Measurements from ENCODE around the gene SH2B3.

Gene SH2B3

GRCh38 chr12:111453071-111453989 lies 47.6 kb downstream of the SH2B3 start:
- no peak overlapping the region for H3K4me3 ChIP-seq (ENCODE audit: low read depth, low read length)
- in situ Hi-C loops (cut with HindIII; ENCODE audit: low pct_ligation_motif_present, low sequenced_read_pairs): no loop called here

GRCh38 chr12:111454311-111454710 lies 48.6 kb downstream of the SH2B3 start:
- H3K27ac ChIP-seq: no peak overlapping the region
- H3K36me3 ChIP-seq (replicated peaks): peaks cover 66% of the 10 kb centered on the region
- DNase-seq: no peak
- H3K4me3 ChIP-seq (ENCODE audit: low read depth, low read length): no peak overlapping the region
- in situ Hi-C loops (cut with HindIII; ENCODE audit: low pct_ligation_motif_present, low sequenced_read_pairs): no loop called here
- H3K27me3 ChIP-seq (replicated peaks): no peaks in the 10 kb centered on the region
- TF ChIP-seq, protein P1, sequence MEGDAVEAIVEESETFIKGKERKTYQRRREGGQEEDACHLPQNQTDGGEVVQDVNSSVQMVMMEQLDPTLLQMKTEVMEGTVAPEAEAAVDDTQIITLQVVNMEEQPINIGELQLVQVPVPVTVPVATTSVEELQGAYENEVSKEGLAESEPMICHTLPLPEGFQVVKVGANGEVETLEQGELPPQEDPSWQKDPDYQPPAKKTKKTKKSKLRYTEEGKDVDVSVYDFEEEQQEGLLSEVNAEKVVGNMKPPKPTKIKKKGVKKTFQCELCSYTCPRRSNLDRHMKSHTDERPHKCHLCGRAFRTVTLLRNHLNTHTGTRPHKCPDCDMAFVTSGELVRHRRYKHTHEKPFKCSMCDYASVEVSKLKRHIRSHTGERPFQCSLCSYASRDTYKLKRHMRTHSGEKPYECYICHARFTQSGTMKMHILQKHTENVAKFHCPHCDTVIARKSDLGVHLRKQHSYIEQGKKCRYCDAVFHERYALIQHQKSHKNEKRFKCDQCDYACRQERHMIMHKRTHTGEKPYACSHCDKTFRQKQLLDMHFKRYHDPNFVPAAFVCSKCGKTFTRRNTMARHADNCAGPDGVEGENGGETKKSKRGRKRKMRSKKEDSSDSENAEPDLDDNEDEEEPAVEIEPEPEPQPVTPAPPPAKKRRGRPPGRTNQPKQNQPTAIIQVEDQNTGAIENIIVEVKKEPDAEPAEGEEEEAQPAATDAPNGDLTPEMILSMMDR (IDR thresholded peaks at IDR 0.05; ENCODE audit: low read depth, low read length, missing control alignments): no peak

More at GRCh38 chr12:111453071-111453989, 47.6 kb downstream of the SH2B3 start:
- TF ChIP-seq, protein P1 (IDR thresholded peaks at IDR 0.05; ENCODE audit: low read depth, low read length, missing control alignments): no peak
- H3K27ac ChIP-seq: no peak overlapping the region
- no peak for DNase-seq
- no peaks in the 10 kb centered on the region for H3K27me3 ChIP-seq (replicated peaks)
- H3K36me3 ChIP-seq (replicated peaks): peaks cover 70% of the 10 kb centered on the region

DNA sequence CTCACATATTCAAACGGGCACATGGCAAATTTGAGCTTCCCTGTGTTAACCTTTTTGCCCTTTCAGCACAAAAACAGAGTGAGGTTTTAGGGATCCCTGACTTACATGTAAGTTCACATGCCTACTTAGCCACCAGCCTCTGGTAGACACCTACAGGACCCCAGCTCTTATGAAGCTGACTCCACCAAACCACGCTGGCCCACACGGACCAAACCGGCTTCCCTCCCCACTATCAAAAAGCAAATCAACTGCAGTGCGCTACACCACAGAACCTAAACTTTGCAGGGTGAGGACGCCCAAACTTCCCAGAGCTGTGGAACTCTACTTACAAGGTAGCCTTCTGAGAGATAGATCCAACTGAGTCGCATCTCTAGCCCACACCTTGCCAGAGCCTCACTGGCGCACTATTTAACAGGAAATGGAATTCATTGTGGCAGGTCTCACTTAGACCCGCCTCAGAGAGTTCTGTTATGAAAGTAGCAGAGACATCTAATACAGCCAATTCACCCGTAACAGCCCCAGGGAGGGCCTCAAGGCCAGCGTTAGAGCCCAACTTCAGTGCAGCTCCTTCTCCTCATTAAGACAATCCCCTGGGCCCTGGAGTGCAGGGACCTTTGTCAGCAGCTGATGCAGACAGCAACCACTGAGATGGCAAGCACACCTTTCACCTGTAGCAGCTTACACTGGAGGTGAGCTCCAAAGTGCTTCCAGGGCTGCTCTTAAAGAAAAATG lies 49.2 kb downstream of the SH2B3 start:
- no peak for DNase-seq
- TF ChIP-seq, protein P1 (IDR thresholded peaks at IDR 0.05; ENCODE audit: low read depth, low read length, missing control alignments): no peak
- Histone ChIP-seq H3K4me3 (ENCODE audit: low read depth, low read length) (no peak overlapping the region), H3K36me3 (replicated peaks) (peaks cover 61% of the 10 kb centered on the region), H3K27me3 (replicated peaks) (no peaks in the 10 kb centered on the region), H3K27ac (no peak overlapping the region)
- in situ Hi-C loops (cut with HindIII; ENCODE audit: low pct_ligation_motif_present, low sequenced_read_pairs): no loop called here

GRCh38 chr12:111455448-111456320 lies 50.0 kb downstream of the SH2B3 start:
- TF ChIP-seq, protein P1 (IDR thresholded peaks at IDR 0.05; ENCODE audit: low read depth, low read length, missing control alignments): no peak
- Histone ChIP-seq H3K4me3 (ENCODE audit: low read depth, low read length) (no peak overlapping the region), H3K36me3 (replicated peaks) (peaks cover 58% of the 10 kb centered on the region), H3K27me3 (replicated peaks) (no peaks in the 10 kb centered on the region), H3K27ac (peak overlapping the region; percentile 26)
- DNase-seq: peak; percentile 76
- in situ Hi-C loops (cut with HindIII; ENCODE audit: low pct_ligation_motif_present, low sequenced_read_pairs): no loop called here

GRCh38 chr12:111457071-111457470 lies 51.3 kb downstream of the SH2B3 start:
- DNase-seq: no peak
- TF ChIP-seq, protein P1 (IDR thresholded peaks at IDR 0.05; ENCODE audit: low read depth, low read length, missing control alignments): no peak
- in situ Hi-C loops (cut with HindIII; ENCODE audit: low pct_ligation_motif_present, low sequenced_read_pairs): no loop called here
- Histone ChIP-seq H3K4me3 (ENCODE audit: low read depth, low read length) (no peak overlapping the region), H3K36me3 (replicated peaks) (peaks cover 56% of the 10 kb centered on the region), H3K27me3 (replicated peaks) (no peaks in the 10 kb centered on the region), H3K27ac (no peak overlapping the region)

All from brain microvascular endothelial cell (primary cell).